Measurements from ENCODE around the gene LAMC1. TPM values are rescaled to one million over a fixed set of nuclear protein-coding genes. Genes with fewer than 3 reads are reported as not detected.

Gene LAMC1
- total and polyA plus RNA-seq, 10 of the 15 experiments (the other 5 are each of a cell fraction or from before 2014, with no cell fraction given): 4.6 to 51.4 (median 25.6) TPM

GRCh38 chr1:183126000-183126366 lies 102.8 kb downstream of the LAMC1 start (continued):
- no peak for TF ChIP-seq FOXK2 (IDR thresholded peaks at IDR 0.05)

GRCh38 chr1:183126528-183126927 lies 103.3 kb downstream of the LAMC1 start:
- H3K79me2 ChIP-seq (ENCODE audit: control insufficient read depth, insufficient read depth, low read length): no peaks in the 10 kb centered on the region
- FAIRE-seq (no peak), ATAC-seq (no peak), DNase-seq (ENCODE audit: low read depth, low spot score) (no peak)
- no TSS peak for BruUV-seq (replicated peaks)
- H3K36me3 ChIP-seq (ENCODE audit: control insufficient read depth in 2 of 2, insufficient read depth in 2 of 2, low read length in 1 of 2): peaks cover 5 to 24% of the 10 kb centered on the region in 2 experiments; a peak in 3 of 4 replicates
- H3K9ac ChIP-seq (ENCODE audit: control insufficient read depth, insufficient read depth, low read length): no peak overlapping the region
- H3K27me3 ChIP-seq (replicated peaks in 1 of 2; ENCODE audit: control insufficient read depth in 2 of 2, insufficient read depth in 2 of 2, low read length in 1 of 2): no peaks in the 10 kb centered on the region
- H3K9me3 ChIP-seq (replicated peaks; ENCODE audit: control insufficient read depth, insufficient read depth, low read length): no peaks in the 10 kb centered on the region
- ChIA-PET SMC1A (ENCODE audit: uncharacterized antibody, unreplicated experiment) (interaction anchor here (1.2 to 1.7 kb wide), 2 partner anchors 103 to 161 kb away, joined by 3 to 5 read pairs; no protein-coding TSS in a partner anchor), POLR2A (no interaction called here), RAD21 (ENCODE audit: unreplicated experiment) (no interaction called here), CTCF (interaction anchor here (0.7 to 0.9 kb wide), 2 partner anchors 39 to 71 kb away, joined by 3 to 4 read pairs; no protein-coding TSS in a partner anchor)
- H2AFZ ChIP-seq (ENCODE audit: control insufficient read depth, low read depth, low read length): no peak overlapping the region
- no peaks in the 10 kb centered on the region for H4K20me1 ChIP-seq (ENCODE audit: control insufficient read depth, insufficient read depth)
- intact Hi-C loops (cut with micrococcal nuclease; ENCODE audit: unreplicated experiment) (loop anchor here (5.0 kb wide), 1 partner anchor 164 kb away; no protein-coding TSS in a partner anchor), in situ Hi-C loops (cut with MboI) (no loop called here)
- no peak overlapping the region for H3K27ac ChIP-seq (ENCODE audit: control insufficient read depth, insufficient read depth)
- no peaks in the 10 kb centered on the region for H3K4me1 ChIP-seq (ENCODE audit: control insufficient read depth, insufficient read depth, low read length)
- WGBS (ENCODE audit: insufficient coverage, insufficient replicate concordance, low lambda C conversion rate, missing lambda C conversion rate): 44% methylated on average over 1 of the region's 1 CpG
- no peak overlapping the region for H3K4me2 ChIP-seq (ENCODE audit: control insufficient read depth, insufficient read depth)
- H3K4me3 ChIP-seq: no peak overlapping the region
- no peak for TF ChIP-seq RAD51 (IDR thresholded peaks at IDR 0.05)
- TF ChIP-seq, protein P1, sequence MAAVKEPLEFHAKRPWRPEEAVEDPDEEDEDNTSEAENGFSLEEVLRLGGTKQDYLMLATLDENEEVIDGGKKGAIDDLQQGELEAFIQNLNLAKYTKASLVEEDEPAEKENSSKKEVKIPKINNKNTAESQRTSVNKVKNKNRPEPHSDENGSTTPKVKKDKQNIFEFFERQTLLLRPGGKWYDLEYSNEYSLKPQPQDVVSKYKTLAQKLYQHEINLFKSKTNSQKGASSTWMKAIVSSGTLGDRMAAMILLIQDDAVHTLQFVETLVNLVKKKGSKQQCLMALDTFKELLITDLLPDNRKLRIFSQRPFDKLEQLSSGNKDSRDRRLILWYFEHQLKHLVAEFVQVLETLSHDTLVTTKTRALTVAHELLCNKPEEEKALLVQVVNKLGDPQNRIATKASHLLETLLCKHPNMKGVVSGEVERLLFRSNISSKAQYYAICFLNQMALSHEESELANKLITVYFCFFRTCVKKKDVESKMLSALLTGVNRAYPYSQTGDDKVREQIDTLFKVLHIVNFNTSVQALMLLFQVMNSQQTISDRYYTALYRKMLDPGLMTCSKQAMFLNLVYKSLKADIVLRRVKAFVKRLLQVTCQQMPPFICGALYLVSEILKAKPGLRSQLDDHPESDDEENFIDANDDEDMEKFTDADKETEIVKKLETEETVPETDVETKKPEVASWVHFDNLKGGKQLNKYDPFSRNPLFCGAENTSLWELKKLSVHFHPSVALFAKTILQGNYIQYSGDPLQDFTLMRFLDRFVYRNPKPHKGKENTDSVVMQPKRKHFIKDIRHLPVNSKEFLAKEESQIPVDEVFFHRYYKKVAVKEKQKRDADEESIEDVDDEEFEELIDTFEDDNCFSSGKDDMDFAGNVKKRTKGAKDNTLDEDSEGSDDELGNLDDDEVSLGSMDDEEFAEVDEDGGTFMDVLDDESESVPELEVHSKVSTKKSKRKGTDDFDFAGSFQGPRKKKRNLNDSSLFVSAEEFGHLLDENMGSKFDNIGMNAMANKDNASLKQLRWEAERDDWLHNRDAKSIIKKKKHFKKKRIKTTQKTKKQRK (IDR thresholded peaks at IDR 0.05; ENCODE audit: low read depth, low read length): no peak
- TF ChIP-seq RCOR1 (conservative IDR thresholded peaks at IDR 0.05; ENCODE audit: low read depth, low read length): no peak
- TF ChIP-seq, protein P2, sequence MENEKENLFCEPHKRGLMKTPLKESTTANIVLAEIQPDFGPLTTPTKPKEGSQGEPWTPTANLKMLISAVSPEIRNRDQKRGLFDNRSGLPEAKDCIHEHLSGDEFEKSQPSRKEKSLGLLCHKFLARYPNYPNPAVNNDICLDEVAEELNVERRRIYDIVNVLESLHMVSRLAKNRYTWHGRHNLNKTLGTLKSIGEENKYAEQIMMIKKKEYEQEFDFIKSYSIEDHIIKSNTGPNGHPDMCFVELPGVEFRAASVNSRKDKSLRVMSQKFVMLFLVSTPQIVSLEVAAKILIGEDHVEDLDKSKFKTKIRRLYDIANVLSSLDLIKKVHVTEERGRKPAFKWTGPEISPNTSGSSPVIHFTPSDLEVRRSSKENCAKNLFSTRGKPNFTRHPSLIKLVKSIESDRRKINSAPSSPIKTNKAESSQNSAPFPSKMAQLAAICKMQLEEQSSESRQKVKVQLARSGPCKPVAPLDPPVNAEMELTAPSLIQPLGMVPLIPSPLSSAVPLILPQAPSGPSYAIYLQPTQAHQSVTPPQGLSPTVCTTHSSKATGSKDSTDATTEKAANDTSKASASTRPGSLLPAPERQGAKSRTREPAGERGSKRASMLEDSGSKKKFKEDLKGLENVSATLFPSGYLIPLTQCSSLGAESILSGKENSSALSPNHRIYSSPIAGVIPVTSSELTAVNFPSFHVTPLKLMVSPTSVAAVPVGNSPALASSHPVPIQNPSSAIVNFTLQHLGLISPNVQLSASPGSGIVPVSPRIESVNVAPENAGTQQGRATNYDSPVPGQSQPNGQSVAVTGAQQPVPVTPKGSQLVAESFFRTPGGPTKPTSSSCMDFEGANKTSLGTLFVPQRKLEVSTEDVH (IDR thresholded peaks at IDR 0.05; ENCODE audit: low read depth, partially characterized antibody): no peak
- TF ChIP-seq RELA (IDR thresholded peaks at IDR 0.05; ENCODE audit: borderline replicate concordance, partially characterized antibody): no peak
- TF ChIP-seq RUNX3 (IDR thresholded peaks at IDR 0.05; ENCODE audit: low read length): no peak
- TF ChIP-seq TAF1 (IDR thresholded peaks at IDR 0.05; ENCODE audit: borderline replicate concordance, low read depth, low read length): no peak
- no peak for TF ChIP-seq PKNOX1 (IDR thresholded peaks at IDR 0.05)
- no peak for TF ChIP-seq MEF2A (IDR thresholded peaks at IDR 0.05; ENCODE audit: insufficient read depth, low read depth, low read length)
- no peak for TF ChIP-seq WRNIP1 (IDR thresholded peaks at IDR 0.05; ENCODE audit: borderline replicate concordance, low read depth, low read length)
- no peak for TF ChIP-seq ATF7 (IDR thresholded peaks at IDR 0.05; ENCODE audit: low read depth)
- no peak for TF ChIP-seq ELK1 (IDR thresholded peaks at IDR 0.05; ENCODE audit: low read depth, low read length)
- TF ChIP-seq USF2 (IDR thresholded peaks at IDR 0.05; ENCODE audit: borderline replicate concordance, low read depth, low read length): no peak
